ENCODE data around the gene PIBF1.

GRCh38 chr13:72745260-72745659 lies 36.7 kb upstream of the PIBF1 start:
- TF ChIP-seq CTCF (IDR thresholded peaks at IDR 0.05): no peak
- no peak for TF ChIP-seq POLR2A (IDR thresholded peaks at IDR 0.05)

All from tibial nerve (tissue), 3 donors.